IMR-90 (cell line): ENCODE results near the gene COX6B2. TPM values are rescaled to one million over a fixed set of nuclear protein-coding genes. Genes with fewer than 3 reads are reported as not detected.

Experiments
- ATAC-seq: fragments of 200-7000 bp; cut with Tn5 transposase; 2 replicates; pipeline ENCODE4 v1.9.1; 2020; ENCODE audit warnings: low read depth, mild to moderate bottlenecking, moderate library complexity
- BruUV-seq: library from RNA; stranded (reverse); fragments of 400-500 nt; replicated peaks from 2 replicates; lab custom pipeline; 2021; lab: Mats Ljungman, UMichigan
- CTCF ChIA-PET: fragments of 300-600 bp; formaldehyde crosslinking; extraction: SDS; loops from one replicate; lab custom pipeline; 2021; ENCODE audit warnings: antibody characterized with exemption; lab: Yijun Ruan, JAX
- POLR2A ChIA-PET: fragments of 300-600 bp; sonication (Branson Sonifier 250); formaldehyde crosslinking; loops from one replicate; lab custom pipeline; 2022; ENCODE audit warnings: antibody characterized with exemption; ENCODE audit not compliant: unreplicated experiment; lab: Charles Lee
- DNase-seq: peaks from one replicate; pipeline ENCODE4 v3.0.0; 2013
- H2AFZ ChIP-seq: replicated peaks from 2 replicates; pipeline ENCODE3; 2013; ENCODE audit warnings: low read length, mild to moderate bottlenecking; ENCODE audit not compliant: poor library complexity
- H2AK5ac ChIP-seq: 2 replicates; pipeline ENCODE4 v1.6.1; 2013; ENCODE audit warnings: low read depth, low read length, inconsistent platforms
- H2AK9ac ChIP-seq: replicated peaks from 2 replicates; pipeline ENCODE3; 2013; ENCODE audit warnings: mild to moderate bottlenecking, low read depth, low read length, moderate library complexity; ENCODE audit not compliant: poor library complexity
- H2BK120ac ChIP-seq: 2 replicates; pipeline ENCODE4 v1.6.1; 2013; ENCODE audit warnings: low read depth, low read length, inconsistent platforms
- H2BK15ac ChIP-seq: 3 replicates; pipeline ENCODE4 v1.6.1; 2013; ENCODE audit warnings: low read depth, low read length, inconsistent platforms
- H2BK20ac ChIP-seq: 2 replicates; pipeline ENCODE4 v1.6.1; 2013; ENCODE audit warnings: low read depth, mild to moderate bottlenecking, inconsistent platforms, low read length, moderate library complexity
- H2BK5ac ChIP-seq: 2 replicates; pipeline ENCODE4 v1.6.1; 2013; ENCODE audit warnings: mild to moderate bottlenecking, low read depth, low read length, inconsistent platforms; ENCODE audit not compliant: poor library complexity, severe bottlenecking
- H3K14ac ChIP-seq: replicated peaks from 2 replicates; pipeline ENCODE4 v1.6.1; 2013; ENCODE audit warnings: low read depth, low read length, inconsistent platforms
- H3K18ac ChIP-seq: 2 replicates; pipeline ENCODE4 v1.6.1; 2013; ENCODE audit warnings: low read depth, low read length, control low read depth
- H3K23ac ChIP-seq: 2 replicates; pipeline ENCODE4 v1.6.1; 2013; ENCODE audit warnings: low read depth, low read length, inconsistent platforms
- H3K27ac ChIP-seq: 2 replicates; pipeline ENCODE4 v1.5.1; 2013; ENCODE audit warnings: mild to moderate bottlenecking, control low read depth, low read length; ENCODE audit not compliant: insufficient read depth
- H3K27me3 ChIP-seq: 2 replicates; pipeline ENCODE4 v1.6.1; 2013; ENCODE audit warnings: low read length; ENCODE audit not compliant: control insufficient read depth, insufficient read depth
- H3K36me3 ChIP-seq: 2 replicates; pipeline ENCODE4 v1.6.1; 2013; ENCODE audit warnings: low read length, mixed read lengths; ENCODE audit not compliant: control insufficient read depth, insufficient read depth
- H3K4ac ChIP-seq: 2 replicates; pipeline ENCODE4 v1.6.1; 2013; ENCODE audit warnings: low read depth, low read length, inconsistent platforms
- H3K4me1 ChIP-seq: 2 replicates; pipeline ENCODE4 v1.6.1; 2013; ENCODE audit warnings: low read length, mixed read lengths; ENCODE audit not compliant: control insufficient read depth, insufficient read depth
- H3K4me2 ChIP-seq: 2 replicates; pipeline ENCODE4 v1.6.1; 2013; ENCODE audit warnings: low read depth, mild to moderate bottlenecking, control low read depth, low read length, moderate library complexity
- H3K4me3 ChIP-seq: 2 replicates; pipeline ENCODE4 v1.5.1; 2013; ENCODE audit warnings: low read depth, mild to moderate bottlenecking, control low read depth, low read length, moderate library complexity; ENCODE audit not compliant: insufficient read depth
- H3K56ac ChIP-seq: 2 replicates; pipeline ENCODE4 v1.6.1; 2013; ENCODE audit warnings: low read length, inconsistent platforms; ENCODE audit not compliant: insufficient read depth; ENCODE audit errors: extremely low read depth
- H3K79me1 ChIP-seq, 2 experiments: 2 replicates each; pipeline ENCODE4 v1.6.1; 2013; ENCODE audit warnings: low read length in 2 of 2, inconsistent platforms in 1 of 2, low read depth in 1 of 2
- H3K9ac ChIP-seq: 2 replicates; pipeline ENCODE4 v1.6.1; 2013; ENCODE audit warnings: low read depth, low read length, control low read depth
- H3K9me1 ChIP-seq: 2 replicates; pipeline ENCODE4 v1.6.1; 2013; ENCODE audit warnings: low read length, inconsistent platforms; ENCODE audit not compliant: insufficient read depth
- H3K9me3 ChIP-seq: 2 replicates; pipeline ENCODE4 v1.6.1; 2013; ENCODE audit warnings: low read length; ENCODE audit not compliant: control insufficient read depth, insufficient read depth
- H4K20me1 ChIP-seq: 2 replicates; pipeline ENCODE4 v1.6.1; 2013; ENCODE audit warnings: low read length, inconsistent platforms; ENCODE audit not compliant: insufficient read depth
- H4K5ac ChIP-seq: 2 replicates; pipeline ENCODE4 v1.6.1; 2013; ENCODE audit warnings: mild to moderate bottlenecking, low read depth, low read length, control low read depth
- H4K8ac ChIP-seq, 2 experiments: 2 replicates each; pipeline ENCODE4 v1.6.1; 2013; ENCODE audit warnings: low read depth in 2 of 2, low read length in 2 of 2, control low read depth in 1 of 2, inconsistent platforms in 1 of 2
- H4K91ac ChIP-seq: 2 replicates; pipeline ENCODE4 v1.6.1; 2013; ENCODE audit warnings: low read depth, low read length, inconsistent platforms; ENCODE audit not compliant: insufficient read depth
- BHLHE40 ChIP-seq: fragments of 150-350 bp; IDR thresholded peaks from 2 replicates; pipeline ENCODE4 v1.6.1; 2016; ENCODE audit warnings: mild to moderate bottlenecking, low read depth, low read length
- CEBPB ChIP-seq: IDR thresholded peaks from 2 replicates; pipeline ENCODE4 v1.6.1; 2012; ENCODE audit warnings: low read depth, low read length, improper control_type of control experiment
- CHD1 ChIP-seq: IDR thresholded peaks from 2 replicates; pipeline ENCODE4 v1.6.1; 2012; ENCODE audit warnings: low read depth, low read length, improper control_type of control experiment
- FOS ChIP-seq: fragments of 150-350 bp; IDR thresholded peaks from 2 replicates; pipeline ENCODE4 v1.6.1; 2016; ENCODE audit warnings: low read depth, low read length
- MAFK ChIP-seq: IDR thresholded peaks from 2 replicates; pipeline ENCODE4 v1.6.1; 2012; ENCODE audit warnings: low read depth, low read length, improper control_type of control experiment
- MAZ ChIP-seq: IDR thresholded peaks from 2 replicates; pipeline ENCODE4 v1.6.1; 2012; ENCODE audit warnings: low read depth, mild to moderate bottlenecking, low read length, improper control_type of control experiment, moderate library complexity, borderline replicate concordance
- MXI1 ChIP-seq: IDR thresholded peaks from 2 replicates; pipeline ENCODE4 v1.6.1; 2012; ENCODE audit warnings: low read depth, mild to moderate bottlenecking, low read length, moderate library complexity, borderline replicate concordance
- NFE2L2 ChIP-seq: fragments of 150-350 bp; IDR thresholded peaks from 2 replicates; pipeline ENCODE4 v1.6.1; 2016; ENCODE audit warnings: low read depth, mild to moderate bottlenecking, low read length
- POLR2A ChIP-seq: IDR thresholded peaks from 2 replicates; pipeline ENCODE4 v1.6.1; 2012; ENCODE audit warnings: mild to moderate bottlenecking, low read depth, low read length
- RAD21 ChIP-seq: IDR thresholded peaks from 2 replicates; pipeline ENCODE4 v1.6.1; 2012; ENCODE audit warnings: low read length, improper control_type of control experiment
- RCOR1 ChIP-seq: IDR thresholded peaks from 2 replicates; pipeline ENCODE4 v1.6.1; 2012; ENCODE audit warnings: mild to moderate bottlenecking, low read length, improper control_type of control experiment; ENCODE audit not compliant: insufficient replicate concordance
- RFX5 ChIP-seq: IDR thresholded peaks from 2 replicates; pipeline ENCODE4 v1.8.0; 2012; ENCODE audit warnings: low read depth, mild to moderate bottlenecking, low read length, moderate library complexity
- SMC3 ChIP-seq: fragments of 150-350 bp; IDR thresholded peaks from 2 replicates; pipeline ENCODE4 v1.6.1; 2016; ENCODE audit warnings: low read depth, mild to moderate bottlenecking, antibody characterized with exemption, low read length, moderate library complexity
- WGBS, 2 experiments: methylation state at CpG; one replicate each; pipeline versions ENCODE4 v1.1.5 to v1.1.7; 2013; ENCODE audit warnings: missing lambda C conversion rate in 2 of 2; ENCODE audit not compliant: insufficient read length in 1 of 2; ENCODE audit errors: extremely low coverage in 2 of 2; 5-methylcytosine and 5-hydroxymethylcytosine counted together
- dilution Hi-C: fragments of 300-500 bp; cut with HindIII; formaldehyde crosslinking; loops from one replicate; pipeline ENCODE4 v1.14.3; 2018; ENCODE audit warnings: low sequenced_read_pairs; ENCODE audit not compliant: unreplicated experiment
- in situ Hi-C: fragments of 300-500 bp; cut with MboI; formaldehyde crosslinking; loops from 3 replicates; pipeline ENCODE4 v1.14.3; 2019; ENCODE audit warnings: low sequenced_read_pairs, inconsistent platforms, mixed read lengths
- intact Hi-C: fragments of 100-400 bp; cut with micrococcal nuclease; formaldehyde crosslinking; loops from 2 replicates; pipeline ENCODE4 v1.10.0; 2022
- polyA plus RNA-seq, 3 experiments: library from polyadenylated mRNA; depleted of rRNA; stranded (reverse); fragments of >200 nt; gene quantifications; 2 replicates each; pipeline ENCODE4 v1.2.3, GENCODE V29; 2012; ENCODE audit warnings: low replicate concordance in 1 of 3
- total RNA-seq: library from RNA; depleted of rRNA; stranded (reverse); fragments of >200 nt; gene quantifications from 2 replicates; pipeline ENCODE4 v1.2.3, GENCODE V29; 2012
- TF ChIP-seq, protein P1 (sequence below): conservative IDR thresholded peaks from 2 replicates; pipeline ENCODE4 v1.5.1; 2012; ENCODE audit warnings: mild to moderate bottlenecking, low read depth, low read length, improper control_type of control experiment
- TF ChIP-seq, protein P2 (sequence below): fragments of 150-350 bp; IDR thresholded peaks from 2 replicates; pipeline ENCODE4 v1.6.1; 2017; ENCODE audit warnings: mild to moderate bottlenecking, antibody characterized with exemption, low read length, low read depth
- TF ChIP-seq, protein P3 (sequence below): fragments of 150-350 bp; IDR thresholded peaks from 2 replicates; pipeline ENCODE4 v1.6.1; 2016; ENCODE audit warnings: low read depth, mild to moderate bottlenecking, low read length, moderate library complexity, borderline replicate concordance

The COX6B2 gene
- total and polyA plus RNA-seq, 2 of the 4 experiments (the other 2 are of a cell fraction), result 0.19 TPM; not detected in 1

DNA sequence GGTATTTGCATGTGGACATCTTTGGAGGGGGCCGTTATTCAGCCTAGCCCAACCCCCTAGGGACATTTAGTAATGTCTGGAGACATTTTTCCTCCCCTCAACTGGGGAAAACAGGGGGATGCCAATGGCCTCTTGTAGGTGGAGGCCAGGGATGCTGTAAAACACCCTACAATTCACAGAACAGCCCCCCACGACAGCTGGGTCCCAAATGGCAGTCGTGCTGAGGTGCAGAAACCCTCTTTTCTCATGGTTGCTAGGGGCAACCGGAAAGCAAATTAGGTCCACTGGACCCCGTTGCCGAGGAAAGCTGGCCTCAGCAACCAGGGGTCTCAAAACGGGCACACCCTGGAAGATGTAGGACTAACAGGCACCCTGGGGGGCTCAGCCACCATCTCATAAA is 44.0 kb downstream of the COX6B2 start:
- Histone ChIP-seq H3K79me1 (no peaks in the 10 kb centered on the region), H3K27ac (no peak overlapping the region), H3K9me3 (no peaks in the 10 kb centered on the region; the same call in 1 of the 2 replicates), H4K5ac (no peak overlapping the region), H2AFZ (no peak overlapping the region), H2AK5ac (no peak overlapping the region), H3K4me2 (no peak overlapping the region), H2BK120ac (no peak overlapping the region), H3K23ac (no peak overlapping the region), H3K4me1 (no peaks in the 10 kb centered on the region; the same call in 1 of the 2 replicates), H3K14ac (no peak overlapping the region), H3K36me3 (peaks cover 29% of the 10 kb centered on the region), H3K4ac (no peak overlapping the region), H2BK15ac (no peak overlapping the region), H3K56ac (no peak overlapping the region), H2BK20ac (no peak overlapping the region), H4K91ac (no peak overlapping the region), H2BK5ac (no peak overlapping the region), H3K9me1 (no peaks in the 10 kb centered on the region), H3K4me3 (no peak overlapping the region), H4K8ac (no peak overlapping the region), H3K27me3 (no peaks in the 10 kb centered on the region), H2AK9ac (no peak overlapping the region), H3K18ac (no peak overlapping the region), H3K9ac (no peak overlapping the region), H4K20me1 (no peaks in the 10 kb centered on the region)
- POLR2A ChIA-PET, result no interaction called here
- intact Hi-C loops, result no loop called here
- CTCF ChIA-PET, result no interaction called here
- ATAC-seq (no peak), DNase-seq (no peak)
- dilution Hi-C loops, result no loop called here
- in situ Hi-C loops, result no loop called here
- TF ChIP-seq CEBPB (no peak), RCOR1 (no peak), MXI1 (no peak), POLR2A (no peak), MAFK (no peak), RAD21 (no peak), MAZ (no peak), NFE2L2 (no peak), RFX5 (no peak), BHLHE40 (no peak), SMC3 (no peak), CHD1 (no peak), FOS (no peak)
- TF ChIP-seq, protein P1, sequence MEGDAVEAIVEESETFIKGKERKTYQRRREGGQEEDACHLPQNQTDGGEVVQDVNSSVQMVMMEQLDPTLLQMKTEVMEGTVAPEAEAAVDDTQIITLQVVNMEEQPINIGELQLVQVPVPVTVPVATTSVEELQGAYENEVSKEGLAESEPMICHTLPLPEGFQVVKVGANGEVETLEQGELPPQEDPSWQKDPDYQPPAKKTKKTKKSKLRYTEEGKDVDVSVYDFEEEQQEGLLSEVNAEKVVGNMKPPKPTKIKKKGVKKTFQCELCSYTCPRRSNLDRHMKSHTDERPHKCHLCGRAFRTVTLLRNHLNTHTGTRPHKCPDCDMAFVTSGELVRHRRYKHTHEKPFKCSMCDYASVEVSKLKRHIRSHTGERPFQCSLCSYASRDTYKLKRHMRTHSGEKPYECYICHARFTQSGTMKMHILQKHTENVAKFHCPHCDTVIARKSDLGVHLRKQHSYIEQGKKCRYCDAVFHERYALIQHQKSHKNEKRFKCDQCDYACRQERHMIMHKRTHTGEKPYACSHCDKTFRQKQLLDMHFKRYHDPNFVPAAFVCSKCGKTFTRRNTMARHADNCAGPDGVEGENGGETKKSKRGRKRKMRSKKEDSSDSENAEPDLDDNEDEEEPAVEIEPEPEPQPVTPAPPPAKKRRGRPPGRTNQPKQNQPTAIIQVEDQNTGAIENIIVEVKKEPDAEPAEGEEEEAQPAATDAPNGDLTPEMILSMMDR, result no peak
- TF ChIP-seq, protein P2, sequence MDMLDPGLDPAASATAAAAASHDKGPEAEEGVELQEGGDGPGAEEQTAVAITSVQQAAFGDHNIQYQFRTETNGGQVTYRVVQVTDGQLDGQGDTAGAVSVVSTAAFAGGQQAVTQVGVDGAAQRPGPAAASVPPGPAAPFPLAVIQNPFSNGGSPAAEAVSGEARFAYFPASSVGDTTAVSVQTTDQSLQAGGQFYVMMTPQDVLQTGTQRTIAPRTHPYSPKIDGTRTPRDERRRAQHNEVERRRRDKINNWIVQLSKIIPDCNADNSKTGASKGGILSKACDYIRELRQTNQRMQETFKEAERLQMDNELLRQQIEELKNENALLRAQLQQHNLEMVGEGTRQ, result no peak
- TF ChIP-seq, protein P3, sequence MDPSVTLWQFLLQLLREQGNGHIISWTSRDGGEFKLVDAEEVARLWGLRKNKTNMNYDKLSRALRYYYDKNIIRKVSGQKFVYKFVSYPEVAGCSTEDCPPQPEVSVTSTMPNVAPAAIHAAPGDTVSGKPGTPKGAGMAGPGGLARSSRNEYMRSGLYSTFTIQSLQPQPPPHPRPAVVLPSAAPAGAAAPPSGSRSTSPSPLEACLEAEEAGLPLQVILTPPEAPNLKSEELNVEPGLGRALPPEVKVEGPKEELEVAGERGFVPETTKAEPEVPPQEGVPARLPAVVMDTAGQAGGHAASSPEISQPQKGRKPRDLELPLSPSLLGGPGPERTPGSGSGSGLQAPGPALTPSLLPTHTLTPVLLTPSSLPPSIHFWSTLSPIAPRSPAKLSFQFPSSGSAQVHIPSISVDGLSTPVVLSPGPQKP, result no peak
- BruUV-seq, result no TSS peak
- 60% methylated on average over 1 of the region's 7 CpGs; no CpG with 5 or more reads in 1 of the 2 experiments for WGBS, 2 experiments
